Medulla oblongata (tissue), 1 donor: Measurements from ENCODE around the gene SHISAL1.
A peak's percentile ranks its signal among the peaks of the same experiment; 100 is the strongest.

Experiments
- DNase-seq: peaks from one replicate; pipeline ENCODE4 v3.0.0-alpha.2; 2015; ENCODE audit errors: extremely low spot score

Gene SHISAL1

DNA sequence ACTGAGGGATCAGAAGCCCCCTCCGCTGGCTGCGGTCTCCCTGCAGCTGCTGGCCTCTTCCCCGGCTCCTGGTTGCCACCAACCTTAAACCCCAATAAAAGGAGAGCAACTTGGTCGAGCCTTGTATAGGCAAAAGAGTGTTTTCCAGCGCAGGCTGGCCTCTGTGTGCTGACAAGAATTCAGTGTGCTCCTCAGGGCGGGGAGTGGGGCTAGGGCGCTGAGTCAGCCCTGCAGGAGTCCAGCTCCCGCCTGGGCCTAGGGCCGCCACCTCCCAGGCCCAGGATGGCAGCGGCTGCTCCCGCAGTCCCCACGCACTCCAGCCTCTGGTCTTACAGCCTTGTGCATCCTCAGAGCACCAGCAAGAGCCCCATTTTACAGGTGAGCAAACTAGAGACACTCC is at the start of gene SHISAL1:
SHISAL1 (minus strand) TSS at position 186 of the 400 bp plus-strand sequence. CDS start 12,006 bp downstream, outside the sequence.
- DNase-seq, result no peak

DNA sequence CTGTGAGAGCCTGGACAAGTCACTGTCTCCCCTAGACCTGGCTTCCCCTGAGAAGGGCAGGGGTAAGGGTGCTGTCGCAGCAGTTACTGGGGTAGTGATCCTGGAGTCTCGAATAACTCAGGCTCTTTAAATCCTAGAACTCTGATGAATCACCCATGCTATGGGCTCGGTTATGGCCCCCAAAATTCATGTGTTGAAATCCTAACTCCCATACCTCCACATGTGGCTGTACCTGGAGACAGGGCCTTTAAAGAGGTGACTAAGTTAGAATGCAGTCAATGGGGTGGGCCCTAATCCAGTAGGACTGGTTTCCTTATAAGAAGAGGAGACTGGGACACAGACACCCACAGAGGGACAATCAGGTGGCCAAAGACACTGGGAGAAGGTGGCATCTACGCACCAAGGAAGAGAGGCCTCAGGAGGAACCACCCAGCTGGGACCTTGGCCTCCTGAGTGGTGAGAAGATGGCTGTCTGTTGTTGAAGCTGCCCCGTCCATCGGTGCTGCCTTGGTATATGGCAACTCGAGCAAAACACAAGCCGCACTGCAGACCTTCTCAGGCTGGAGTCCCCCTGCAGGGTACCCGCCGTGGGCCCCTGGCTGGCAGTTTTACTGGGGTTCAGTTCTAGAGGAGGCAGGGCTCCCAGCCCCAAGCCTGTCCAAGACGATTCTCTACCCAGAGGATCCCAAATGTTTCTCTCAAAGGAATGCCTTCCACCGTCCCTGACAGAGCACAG is 48.8 kb upstream of the SHISAL1 start:
- no peak for DNase-seq

- no peak for DNase-seq
Measured at GRCh38 chr22:44360668-44361381, 48.1 kb upstream of the SHISAL1 start.

- no peak for DNase-seq
Measured at GRCh38 chr22:44360306-44360667, 47.5 kb upstream of the SHISAL1 start.

DNA sequence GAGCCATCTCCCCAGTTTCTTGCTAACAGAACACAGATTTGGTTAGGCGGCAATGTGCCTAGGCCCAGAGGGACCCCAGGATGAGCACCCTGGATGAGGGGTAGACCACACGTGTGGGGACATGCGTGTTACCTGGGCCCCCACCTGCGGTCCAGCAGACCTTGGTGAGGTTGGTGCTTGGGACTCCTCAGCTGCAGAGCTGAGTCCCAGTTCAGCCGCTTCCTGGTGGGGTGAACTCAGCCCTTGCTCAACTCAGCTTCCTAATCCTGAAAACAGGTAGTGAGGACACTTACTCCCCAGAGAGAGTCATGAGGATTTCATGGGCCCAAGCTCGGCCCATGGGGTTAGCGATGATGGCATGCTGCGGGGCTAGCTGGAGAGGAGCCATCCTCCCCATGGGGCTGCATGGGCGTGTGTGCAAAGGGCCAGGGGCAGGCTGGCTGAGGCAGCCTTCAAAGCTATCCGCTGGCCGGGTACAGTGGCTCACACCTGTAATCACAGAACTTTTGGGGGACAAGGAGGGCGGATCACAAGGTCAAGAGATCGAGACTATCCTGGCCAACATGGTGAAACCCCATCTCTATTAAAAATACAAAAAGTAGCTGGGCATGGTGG is 46.9 kb upstream of the SHISAL1 start:
- DNase-seq, result no peak

- DNase-seq, result no peak
Measured at GRCh38 chr22:44358709-44359440, 46.1 kb upstream of the SHISAL1 start.

- peak; percentile 14 for DNase-seq
Measured at GRCh38 chr22:44357966-44358465, 45.3 kb upstream of the SHISAL1 start.

GRCh38 chr22:44357296-44357965 is 44.7 kb upstream of the SHISAL1 start:
- DNase-seq, result no peak

DNA sequence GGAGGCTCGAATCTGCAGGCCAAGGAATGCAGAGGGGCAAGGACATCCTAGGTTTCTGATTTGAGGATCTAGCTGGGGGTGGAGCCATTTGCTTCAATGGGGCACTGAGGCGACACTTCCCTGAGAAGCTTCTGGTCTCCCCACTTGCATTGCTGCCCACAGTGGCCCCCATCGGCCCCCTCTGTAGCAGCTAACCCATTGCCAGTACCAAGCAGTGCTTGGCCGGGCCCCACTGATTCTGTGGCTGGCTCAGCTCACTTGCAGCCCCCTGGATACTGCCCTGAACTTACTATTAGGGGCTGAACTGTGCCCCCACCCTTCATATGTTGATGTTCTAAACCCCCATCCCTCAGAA is 42.9 kb upstream of the SHISAL1 start:
- DNase-seq, result no peak

DNA sequence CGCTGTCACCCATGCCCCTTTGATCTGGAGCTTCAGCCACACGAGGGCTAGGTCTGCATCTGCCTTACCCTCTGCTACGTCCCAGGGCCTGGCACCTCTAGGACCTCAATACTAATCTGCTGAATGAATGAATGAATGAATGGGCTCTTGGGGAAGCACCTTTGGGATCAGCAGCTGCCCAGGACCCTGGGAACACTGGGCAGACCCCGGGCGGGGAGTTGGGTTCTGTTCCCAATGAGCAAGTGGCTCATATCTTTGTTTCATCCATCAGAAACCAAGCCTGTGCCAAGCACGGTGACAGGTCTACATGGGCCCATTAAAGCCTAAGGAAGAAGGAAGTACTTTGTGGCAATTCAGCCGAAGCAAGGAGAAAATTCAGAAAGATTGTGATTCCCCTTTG is 41.5 kb upstream of the SHISAL1 start:
- DNase-seq, result no peak

DNA sequence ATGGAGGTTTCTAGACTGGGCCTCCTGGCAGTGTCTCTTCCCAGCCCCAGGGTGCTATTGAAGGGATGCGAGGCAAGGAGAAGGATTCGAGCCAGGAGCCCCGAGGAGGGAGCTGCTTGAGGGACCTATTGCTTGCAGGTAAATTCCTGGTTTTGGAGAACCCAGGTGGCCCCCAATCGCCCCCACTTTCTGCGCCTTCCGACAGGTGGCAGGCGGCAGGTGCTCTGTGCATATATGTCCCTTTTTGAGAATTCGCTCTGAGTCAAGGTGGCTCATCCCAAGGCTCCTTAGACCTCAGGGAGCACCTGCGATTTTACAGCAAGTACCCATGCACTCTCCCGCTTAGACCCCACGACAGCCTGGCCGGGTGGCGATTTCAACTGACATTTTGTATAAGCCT is 40.3 kb upstream of the SHISAL1 start:
- DNase-seq, result no peak

- no peak for DNase-seq
Measured at GRCh38 chr22:44352378-44353035, 39.8 kb upstream of the SHISAL1 start.

DNA sequence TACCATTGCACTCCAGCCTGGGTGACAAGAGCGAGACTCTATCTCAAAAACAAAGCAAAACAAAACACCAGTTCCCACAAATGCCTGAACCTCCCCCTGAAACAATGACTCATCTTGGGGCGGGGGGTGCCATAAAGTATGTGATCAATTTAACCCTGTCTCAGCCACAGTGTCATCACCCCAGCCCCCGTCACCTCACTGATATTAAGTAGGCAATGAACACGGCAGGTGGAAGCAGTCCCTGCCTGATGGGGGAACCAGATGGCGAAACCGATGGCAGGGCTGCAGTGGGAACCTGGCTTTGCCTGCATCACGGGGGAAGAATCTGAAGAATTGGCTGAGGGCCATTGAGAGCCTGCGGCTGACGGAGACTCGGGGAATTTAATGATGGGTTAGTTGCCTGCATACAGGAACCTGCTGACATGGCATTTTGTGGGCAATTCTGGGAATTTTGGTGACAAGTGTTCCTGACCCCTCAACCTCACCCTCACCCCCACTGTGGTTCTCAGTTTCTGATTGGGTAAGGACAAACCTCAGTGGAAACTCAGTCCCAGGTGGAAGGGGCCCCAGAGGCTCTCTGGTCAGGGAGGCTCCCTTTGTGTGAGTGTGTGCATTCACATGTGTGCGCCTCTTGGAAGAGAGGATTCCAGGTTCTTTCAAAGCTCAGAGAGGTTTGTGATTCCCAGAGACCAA is 39.1 kb upstream of the SHISAL1 start:
- peak; percentile 28 for DNase-seq

- no peak for DNase-seq
Measured at GRCh38 chr22:44351037-44351436, 38.3 kb upstream of the SHISAL1 start.

GRCh38 chr22:44349594-44349993 is 36.8 kb upstream of the SHISAL1 start:
- no peak for DNase-seq

DNA sequence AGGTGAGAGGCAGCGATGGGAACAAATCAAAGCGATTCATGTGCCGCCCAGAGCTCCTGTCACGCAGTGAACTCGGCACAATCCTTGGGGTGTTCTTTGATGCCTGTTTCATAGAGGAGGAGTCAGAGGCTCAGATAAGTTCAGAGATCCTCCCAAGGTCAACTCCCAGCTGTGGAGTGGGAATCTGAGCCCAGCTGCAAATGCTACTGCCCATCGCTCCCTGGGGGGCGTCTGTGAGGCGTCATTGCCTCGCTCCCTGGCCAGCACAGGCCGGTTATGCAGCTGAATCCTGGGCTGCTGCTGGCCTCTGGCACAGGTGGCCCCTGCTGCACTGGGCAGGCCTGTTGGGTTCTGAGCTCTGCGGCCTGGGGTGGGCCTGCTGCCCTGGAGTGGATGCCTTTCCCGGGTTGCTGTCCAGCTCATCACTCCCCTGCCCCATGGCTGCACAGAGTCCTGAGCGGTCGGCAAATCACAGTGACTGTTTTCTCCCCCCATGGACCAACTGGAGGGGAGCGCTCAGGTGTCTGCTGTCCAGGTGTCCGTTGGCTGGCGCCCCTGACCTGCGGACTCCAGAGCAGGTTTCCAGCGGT is 36.3 kb upstream of the SHISAL1 start:
- DNase-seq, result no peak

- no peak for DNase-seq
Measured at GRCh38 chr22:44347549-44347948, 34.8 kb upstream of the SHISAL1 start.

- DNase-seq, result no peak
Measured at GRCh38 chr22:44347080-44347479, 34.3 kb upstream of the SHISAL1 start.

- DNase-seq, result no peak
Measured at GRCh38 chr22:44345872-44346271, 33.1 kb upstream of the SHISAL1 start.

DNA sequence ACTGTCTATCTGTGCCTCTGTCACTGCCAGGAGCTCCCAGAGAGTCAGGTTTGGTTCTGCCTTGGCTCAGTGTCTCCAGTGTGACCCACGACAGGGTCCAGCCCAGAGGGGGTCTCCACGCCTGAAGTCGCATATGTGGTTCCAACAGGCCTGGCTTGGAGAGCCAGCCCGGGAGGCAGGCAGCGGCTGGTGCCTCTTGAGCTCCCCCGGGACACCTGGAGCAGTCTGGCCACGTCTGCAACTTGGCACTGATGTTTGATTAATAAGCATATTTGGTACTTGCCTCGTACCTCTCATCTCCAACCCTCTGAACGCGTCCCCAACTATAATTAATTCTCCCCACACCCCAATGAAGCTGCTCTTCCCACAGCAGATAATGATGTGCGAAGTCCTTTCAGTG is 31.7 kb upstream of the SHISAL1 start:
- no peak for DNase-seq
